ENCODE data around the gene MTUS2.

GRCh38 chr13:29422015-29422414, 601.9 kb downstream of the MTUS2 start:
- TF ChIP-seq, protein P1, sequence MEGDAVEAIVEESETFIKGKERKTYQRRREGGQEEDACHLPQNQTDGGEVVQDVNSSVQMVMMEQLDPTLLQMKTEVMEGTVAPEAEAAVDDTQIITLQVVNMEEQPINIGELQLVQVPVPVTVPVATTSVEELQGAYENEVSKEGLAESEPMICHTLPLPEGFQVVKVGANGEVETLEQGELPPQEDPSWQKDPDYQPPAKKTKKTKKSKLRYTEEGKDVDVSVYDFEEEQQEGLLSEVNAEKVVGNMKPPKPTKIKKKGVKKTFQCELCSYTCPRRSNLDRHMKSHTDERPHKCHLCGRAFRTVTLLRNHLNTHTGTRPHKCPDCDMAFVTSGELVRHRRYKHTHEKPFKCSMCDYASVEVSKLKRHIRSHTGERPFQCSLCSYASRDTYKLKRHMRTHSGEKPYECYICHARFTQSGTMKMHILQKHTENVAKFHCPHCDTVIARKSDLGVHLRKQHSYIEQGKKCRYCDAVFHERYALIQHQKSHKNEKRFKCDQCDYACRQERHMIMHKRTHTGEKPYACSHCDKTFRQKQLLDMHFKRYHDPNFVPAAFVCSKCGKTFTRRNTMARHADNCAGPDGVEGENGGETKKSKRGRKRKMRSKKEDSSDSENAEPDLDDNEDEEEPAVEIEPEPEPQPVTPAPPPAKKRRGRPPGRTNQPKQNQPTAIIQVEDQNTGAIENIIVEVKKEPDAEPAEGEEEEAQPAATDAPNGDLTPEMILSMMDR (IDR thresholded peaks at IDR 0.05; ENCODE audit: low read length): no peak
- TF ChIP-seq EZH2phosphoT487 (IDR thresholded peaks at IDR 0.05; ENCODE audit: low read length): no peak

All from MM.1S (cell line).